SIG-M5 treated with dmso at 0.1 percent for 504 hours (cell line): ENCODE data around the gene EPHA2.
"Not testable (repeated sequence)": the region's sequence is repeated elsewhere in the genome, so short reads cannot be mapped to it uniquely, and the experiment has no call there.

Experiments used
- DNase-seq: peaks from one replicate; lab custom pipeline; 2025; ENCODE audit not compliant: unreplicated experiment; lab: John Stamatoyannopoulos, UW

The EPHA2 gene

DNA sequence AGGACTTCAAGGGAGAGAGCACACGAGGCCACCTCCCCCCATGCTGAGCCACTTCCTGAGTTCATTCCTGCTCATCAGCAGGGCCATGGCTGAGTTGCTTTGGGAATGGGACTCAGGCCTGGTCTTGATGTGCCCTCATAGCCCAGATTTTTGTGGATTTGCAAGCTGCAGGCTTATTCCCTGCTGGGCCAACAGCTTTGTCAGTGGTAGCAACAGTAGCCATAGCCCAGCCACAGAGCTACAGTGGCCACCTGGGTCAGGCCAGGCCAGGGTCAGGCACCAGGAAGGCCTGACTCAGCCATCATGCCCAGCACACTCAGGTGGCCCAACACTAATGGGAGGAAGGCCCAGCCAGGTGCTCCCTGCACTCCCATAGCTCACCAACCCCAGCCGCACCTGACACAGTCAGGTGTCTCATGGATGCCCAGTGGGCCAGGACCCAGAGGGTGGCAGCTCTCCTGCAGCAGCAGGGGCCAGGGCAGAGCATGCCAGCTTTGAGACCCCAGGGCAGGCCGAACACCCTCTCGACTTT is 33.5 kb downstream of the EPHA2 start:
- no peak for DNase-seq

DNA sequence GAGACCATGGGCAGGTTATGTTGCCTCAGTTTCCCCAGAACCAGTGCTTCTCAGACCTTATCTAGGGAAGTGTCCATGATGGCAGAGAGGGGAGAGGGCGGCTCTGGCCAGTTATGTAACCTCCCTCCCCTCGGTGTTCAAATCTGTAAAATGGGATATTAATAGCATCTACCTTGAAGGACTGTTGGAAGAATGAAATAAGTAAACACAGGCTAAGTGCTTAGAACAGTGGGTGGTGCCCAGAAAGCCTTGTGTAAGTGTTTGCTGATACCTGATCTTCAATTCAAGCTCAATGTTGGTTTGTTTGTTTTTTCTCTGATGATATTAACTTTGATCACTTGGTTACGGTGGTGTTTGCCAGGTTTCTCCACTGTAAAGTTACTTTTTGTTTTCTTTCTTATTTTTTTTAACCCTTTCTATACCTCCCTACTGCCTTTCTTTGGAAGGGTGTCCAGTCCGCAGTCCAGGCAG is 34.9 kb downstream of the EPHA2 start:
- DNase-seq: peak; percentile 40

DNA sequence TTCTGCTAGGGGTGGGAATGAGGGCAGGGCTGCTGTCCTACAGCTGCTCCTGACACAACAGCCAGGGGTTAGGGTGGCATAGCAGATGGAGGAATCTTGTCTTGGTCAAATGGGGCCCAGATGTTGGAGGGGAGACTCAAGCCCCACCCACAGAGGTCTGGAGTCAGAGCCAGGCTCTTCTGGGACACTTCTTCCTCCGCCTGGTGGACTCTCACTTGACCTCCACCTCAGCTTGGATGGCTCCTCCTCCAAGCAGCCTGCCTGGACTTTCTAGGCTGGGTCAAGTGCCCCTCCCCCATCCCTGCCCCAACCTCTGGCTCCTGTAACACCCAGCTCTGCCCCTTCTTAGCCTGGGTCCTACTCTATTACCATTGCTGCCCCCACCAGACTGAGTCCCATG is 35.5 kb downstream of the EPHA2 start:
- DNase-seq: no peak

DNA sequence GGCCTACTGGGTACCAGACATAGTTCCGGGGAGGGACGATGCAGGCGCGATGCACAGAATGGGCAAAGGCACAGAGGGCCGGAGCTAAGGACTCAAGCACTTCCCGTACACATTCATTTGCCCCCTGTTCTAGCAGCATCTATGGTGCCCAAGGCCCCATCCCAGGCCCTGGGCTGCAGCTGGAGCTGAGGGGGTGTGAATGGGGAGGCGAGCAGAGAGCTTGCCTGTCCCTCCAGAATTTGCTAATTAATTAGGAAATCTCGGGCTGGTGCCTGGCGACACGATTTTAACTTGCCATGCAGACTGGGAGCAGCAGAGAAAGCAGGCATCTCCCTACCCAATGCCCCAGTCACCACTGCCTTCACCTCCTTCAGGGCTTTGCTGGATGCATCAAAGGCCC is 35.9 kb downstream of the EPHA2 start:
- no peak for DNase-seq

DNA sequence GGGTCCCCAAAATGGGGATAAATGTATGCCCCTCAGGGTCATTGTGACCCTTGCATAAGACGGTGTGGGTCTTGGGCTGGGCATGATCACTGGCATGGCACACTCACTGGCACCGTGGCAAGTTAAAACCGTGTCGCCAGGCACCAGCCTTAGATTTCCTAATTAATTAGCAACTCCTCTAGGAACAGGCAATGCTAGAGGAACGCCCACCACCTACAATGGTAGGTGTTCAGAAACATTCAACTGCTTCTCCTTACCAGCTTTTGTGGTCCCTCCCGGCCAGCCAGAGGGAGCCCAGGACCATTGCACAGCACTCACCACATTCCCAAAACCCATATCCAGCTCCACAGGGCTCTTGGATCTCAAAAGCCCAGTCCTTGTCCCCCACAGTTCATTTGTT is 36.4 kb downstream of the EPHA2 start:
- no peak for DNase-seq

DNA sequence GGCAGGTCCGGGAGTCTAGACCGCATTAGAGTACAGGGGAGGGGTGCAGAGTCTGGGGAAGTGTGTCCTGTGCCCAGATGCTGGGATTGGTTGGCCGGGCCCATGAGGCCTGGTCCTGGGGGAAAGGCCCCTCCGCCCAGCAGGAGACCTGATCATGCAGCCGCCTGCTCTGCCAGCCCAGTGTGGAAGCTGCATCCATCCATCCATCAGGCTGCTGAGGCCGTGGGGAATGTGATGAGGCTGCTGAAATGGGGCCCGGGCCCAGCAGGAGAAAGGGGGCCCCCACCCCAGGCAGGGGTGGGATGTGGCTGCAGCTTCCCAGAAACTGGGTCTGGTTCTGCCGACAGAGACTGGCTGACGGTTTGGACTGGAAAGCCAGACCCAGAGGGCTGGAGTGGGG is 37.2 kb downstream of the EPHA2 start:
- no peak for DNase-seq

DNA sequence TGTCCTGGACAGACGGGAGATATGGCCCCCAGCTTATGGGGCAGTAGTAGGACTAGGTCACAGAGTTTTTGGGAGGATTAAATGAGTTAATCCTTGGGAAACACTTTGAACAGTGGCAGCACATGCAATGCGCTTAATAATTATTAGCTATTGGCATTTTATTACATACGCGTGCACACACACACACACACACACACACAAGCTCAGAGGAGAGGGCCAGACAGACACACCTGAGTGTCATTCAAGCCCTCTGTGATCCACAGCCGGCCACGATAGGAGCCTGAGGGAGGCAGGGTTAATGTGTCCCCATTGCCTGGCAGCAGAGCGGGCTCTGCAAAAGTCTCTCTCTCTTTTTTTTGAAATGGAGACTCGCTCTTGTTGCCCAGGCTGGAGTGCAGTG is 37.9 kb downstream of the EPHA2 start:
- DNase-seq: no peak

DNA sequence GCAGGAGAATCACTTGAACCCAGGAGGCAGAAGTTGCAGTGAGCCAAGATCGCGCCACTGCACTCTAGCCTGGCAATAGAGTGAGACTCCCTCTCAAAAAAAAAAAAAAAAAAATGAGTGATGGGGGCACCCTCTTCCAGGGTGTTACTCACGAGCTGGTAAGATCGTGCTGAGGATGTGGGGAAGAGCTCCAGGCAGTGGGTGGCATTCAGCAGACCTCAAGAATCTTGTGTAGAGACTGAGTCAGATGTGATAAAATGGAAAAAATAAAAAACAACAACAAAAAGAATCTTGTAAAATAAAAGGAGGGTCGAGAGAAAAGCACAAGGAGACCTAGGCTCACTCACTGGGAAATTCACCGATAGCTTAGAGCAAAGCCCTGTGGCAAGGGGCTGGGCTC is 38.5 kb downstream of the EPHA2 start:
- no peak for DNase-seq

DNA sequence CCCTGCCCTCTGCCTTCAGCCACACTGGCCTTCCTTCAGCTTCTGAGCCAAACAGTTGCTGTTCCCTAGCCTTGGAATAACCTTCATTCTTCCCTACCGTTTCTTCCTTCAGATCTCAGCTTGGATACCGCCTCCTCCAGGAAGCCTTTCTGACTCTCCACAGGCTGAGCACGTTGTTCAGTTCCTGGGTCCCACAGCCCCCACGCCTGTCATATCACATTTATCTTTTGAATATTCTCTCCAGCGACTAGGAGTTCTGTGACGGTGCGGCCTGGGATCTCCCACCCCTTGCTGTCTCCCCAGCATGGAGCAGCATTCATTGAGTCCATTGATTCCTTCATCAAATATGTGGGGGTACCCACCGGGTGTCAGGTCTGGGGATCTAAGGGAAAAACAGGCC is 39.2 kb downstream of the EPHA2 start:
- no peak for DNase-seq

DNA sequence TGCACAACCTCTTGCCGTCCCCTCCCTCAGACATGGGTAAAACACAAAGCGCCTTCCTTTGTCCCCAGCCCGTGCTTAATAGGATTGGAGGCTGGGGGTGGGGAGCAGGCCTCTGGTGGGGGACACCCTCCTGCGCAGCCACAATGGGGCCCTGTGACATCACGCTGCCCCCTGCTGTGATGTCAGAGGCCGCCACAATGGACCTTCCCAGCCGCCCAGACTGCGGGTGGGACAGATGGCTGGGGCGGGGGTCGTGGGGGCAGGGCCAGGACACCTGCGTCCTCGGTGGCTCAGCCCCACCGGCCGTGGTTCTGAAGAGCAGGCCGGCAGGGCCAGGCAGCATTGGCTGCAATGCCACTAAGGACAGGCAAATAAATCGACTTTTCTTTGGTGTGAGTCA is 39.9 kb downstream of the EPHA2 start:
- no peak for DNase-seq

DNA sequence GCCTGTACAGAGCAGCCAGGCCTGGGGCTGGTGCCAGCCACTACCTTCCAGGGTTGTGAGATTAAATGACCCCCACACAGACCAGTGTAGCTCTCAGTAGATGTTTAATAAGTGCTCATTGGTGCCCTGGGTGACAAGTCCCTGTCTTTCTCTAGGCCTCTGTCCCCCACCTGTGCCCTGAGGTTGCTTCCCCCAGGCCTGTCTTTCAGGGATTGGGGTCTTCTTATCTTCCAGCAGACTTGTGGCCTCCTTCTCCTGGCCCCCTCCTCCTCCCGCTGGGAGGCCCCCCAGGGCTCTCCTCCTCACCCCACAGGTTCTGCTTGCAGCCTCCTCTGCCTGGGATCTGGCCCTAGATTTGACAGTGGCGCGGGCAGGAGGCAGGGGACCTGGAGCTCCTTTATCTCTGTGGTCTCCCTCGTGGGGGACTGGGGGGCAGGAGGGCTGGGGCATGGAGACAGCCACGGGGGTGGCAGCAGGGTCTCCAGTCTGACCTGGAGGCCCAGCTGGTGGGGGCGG is 40.3 kb downstream of the EPHA2 start:
- DNase-seq: no peak

DNA sequence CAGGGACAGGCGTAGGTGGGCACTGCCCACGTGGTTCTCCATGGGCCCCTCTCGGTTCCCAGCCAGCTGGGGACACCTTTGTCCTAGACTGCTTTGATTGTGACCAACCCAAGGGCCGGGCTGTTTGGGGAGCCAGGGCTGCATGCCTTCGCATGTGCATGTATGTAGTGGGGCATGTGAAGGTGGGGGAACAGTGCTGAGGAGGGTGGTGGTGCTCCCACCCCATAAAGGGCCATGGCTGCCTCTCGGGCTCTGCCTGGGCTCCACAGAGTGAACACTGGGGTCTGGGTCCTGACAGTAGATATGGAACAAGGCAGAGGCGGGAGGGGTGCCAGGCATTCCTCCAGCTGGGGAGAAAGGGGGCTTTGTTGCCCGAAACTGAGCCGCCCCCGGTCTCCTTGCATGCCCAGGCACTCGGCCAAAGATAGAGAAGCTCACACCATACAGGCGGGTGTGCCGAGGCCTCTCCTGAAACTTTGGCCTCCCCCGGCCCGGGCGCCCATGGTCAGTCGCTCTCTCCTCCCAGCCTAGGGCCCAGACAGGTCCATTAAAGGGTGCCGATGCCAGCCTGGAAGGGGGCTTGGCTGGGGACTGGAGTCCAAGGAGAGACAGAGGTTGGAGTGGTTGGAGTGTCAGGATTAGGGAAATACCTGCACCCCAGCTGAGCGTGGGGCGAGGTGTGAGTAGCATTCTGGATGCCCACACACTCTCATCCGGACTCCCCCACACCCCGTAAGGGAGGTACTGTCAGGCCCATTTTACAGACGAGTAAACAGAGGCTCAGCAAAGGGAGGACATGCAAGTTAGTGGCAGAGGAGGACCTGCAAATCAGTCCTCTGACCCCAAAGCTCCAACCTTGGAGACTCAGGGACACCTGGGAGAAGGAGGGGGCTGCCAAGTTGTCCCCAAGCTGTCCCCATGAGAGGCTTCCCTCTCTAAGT is 41.1 kb downstream of the EPHA2 start:
- no peak for DNase-seq

DNA sequence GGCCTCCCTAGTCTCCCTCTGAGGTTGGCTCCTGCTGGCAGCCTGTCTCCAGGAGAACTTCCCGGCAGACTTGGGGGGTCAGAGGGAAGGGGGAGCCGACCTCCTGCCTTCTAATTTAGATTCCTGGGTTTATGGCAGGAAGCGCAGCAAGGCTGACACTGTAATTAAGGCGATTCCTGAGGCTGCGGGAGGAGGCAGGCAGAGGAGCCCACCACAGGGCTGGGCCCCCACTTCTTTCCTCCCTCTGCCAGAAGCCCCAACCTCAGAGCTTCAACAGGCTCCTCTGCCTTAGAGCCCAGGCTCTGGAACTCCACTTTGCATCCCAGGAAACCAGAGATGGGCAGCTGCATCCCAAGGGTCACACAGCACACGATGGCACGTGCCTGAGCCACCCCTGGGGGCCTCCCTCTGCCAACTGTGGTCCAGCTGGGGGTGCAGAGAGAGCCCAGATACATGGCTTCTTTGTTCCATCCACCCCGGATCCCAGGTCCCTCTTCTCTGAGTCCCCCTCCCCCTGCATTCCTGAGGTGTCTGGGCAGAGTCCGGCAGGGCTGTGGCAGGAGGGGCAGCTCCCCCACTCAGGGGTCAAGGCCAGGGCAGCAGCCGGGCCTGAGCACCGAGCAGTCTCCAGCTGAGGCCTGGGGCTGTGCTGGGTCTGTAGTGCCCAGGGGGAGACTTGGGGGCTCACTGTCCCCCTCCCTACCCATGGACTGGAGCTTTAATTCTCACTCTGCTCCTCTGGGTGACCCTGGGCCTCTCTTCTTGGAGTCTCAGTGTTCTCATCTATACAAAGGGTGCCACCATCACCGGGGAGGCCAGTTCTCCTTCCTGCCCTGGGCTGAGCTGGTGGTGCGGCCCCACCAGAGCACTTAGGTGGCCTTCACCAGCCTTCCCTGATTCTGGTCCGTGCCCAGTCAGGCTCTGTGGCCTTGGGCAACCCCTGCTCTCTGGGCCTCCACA is 43.0 kb downstream of the EPHA2 start:
- DNase-seq: no peak

DNA sequence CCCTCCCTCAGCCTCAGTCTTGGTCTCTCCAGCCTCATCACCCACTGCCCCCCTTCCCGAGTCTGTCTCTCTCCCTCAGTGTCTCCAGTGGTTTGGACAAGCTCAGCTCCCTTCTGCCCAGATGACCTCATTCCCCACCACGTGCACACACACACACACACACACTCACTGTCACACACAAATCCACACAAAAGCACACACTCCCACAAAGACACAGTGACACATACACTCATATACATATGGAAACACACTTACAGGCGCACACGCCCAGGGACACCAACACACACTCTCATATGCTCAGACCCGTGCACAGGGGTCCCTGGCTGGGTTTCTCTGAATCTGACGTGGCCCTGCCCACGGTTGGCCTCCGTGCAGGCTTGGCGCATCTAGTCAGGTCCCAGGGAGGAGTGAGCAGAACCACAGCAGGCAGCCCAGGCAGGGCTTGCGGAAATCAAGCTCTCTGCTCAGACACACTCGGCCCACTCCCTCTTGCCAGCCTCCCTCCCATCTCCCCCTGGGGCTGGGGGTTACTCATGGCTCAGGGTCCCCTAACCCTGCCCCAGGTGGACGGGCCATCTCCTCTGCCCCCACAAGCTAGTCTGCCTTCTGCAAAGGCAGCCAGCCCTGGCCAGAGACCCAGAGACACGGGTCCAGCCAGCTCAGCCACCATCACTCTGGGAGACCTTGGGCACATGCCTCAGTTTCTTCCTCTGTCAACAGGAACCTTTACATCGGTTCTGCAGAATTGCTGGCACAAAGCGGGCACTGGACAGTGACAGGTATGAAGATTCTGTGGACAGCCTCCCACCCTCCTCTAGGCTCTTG is 43.9 kb downstream of the EPHA2 start:
- no peak for DNase-seq

DNA sequence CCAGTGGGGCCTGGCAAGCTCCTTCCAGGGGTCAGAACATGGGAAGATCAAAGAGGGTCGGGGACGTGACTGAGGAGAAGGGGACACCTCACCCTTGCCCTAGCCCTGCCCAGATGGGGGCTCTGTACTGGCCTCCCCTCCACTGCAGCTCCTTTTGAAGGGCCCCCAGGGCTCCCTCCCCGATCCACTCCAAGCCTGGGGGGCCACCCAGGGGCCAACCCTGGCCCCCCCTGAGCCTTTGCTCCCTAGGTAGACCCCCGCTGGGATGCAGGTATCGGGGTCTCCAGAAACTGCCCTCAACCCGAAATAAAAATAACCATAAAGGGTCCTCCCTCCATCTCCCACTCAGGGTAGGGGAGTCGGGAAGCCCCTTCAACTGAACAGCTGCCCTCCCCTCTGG is 45.0 kb downstream of the EPHA2 start:
- no peak for DNase-seq

DNA sequence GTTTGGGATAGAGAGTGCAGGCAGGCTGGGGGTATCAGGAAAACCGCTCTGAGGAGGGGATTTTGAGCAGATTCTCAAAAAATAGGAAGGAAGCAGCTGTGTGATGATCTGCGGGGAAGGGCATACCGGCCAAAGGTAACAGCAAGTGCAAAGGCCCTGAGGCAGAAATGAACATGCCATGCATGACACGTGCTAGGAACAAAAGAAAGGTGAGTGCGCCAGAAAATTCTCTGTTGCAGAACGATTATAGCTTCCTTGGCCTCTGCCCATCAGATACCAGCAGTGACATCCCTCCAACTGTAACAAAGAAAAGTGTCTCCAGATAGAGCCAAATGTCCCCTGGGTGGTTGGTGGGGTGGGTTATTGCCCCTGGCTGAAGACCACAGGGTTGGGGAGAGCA is 45.4 kb downstream of the EPHA2 start:
- DNase-seq: no peak

DNA sequence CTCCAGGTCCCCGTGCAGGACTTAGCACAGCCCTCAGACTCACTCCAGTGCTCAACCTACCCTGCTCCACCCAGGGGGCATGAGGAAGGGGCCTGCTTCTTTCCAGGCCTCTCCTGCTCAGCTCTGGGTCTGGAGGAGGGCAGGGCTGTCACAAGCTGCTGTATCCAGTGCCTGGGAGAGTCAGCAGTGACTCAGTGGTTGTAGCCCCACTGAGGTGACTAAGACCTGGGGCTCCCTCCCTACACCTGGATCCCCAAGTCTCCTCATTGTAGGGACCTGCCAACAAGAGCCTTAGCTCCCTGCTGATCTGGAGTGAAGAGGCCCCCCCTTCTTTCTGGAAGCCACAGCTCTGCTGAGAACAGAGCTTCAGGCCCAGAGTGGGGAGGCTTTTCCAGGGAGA is 46.3 kb downstream of the EPHA2 start:
- DNase-seq: no peak

DNA sequence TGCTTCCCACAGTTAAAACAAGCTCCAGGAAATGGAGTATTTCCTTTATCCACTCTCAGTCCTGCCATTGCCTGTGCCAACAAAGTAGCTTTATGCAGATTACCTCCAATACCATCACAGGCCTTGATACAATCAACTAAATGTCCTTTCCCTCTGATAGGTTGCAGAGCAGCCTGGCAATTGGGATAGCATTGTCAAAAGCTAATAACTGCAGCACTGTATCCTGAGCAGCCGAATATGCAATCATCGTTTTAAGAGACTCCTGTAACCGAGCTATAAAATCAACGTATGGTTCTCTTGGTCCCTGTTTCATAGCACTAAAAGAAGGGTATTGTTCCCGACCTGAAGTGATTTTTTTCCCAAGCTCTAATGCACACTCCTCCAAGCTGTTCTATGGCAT is 48.8 kb downstream of the EPHA2 start:
- not testable (repeated sequence) for DNase-seq

DNA sequence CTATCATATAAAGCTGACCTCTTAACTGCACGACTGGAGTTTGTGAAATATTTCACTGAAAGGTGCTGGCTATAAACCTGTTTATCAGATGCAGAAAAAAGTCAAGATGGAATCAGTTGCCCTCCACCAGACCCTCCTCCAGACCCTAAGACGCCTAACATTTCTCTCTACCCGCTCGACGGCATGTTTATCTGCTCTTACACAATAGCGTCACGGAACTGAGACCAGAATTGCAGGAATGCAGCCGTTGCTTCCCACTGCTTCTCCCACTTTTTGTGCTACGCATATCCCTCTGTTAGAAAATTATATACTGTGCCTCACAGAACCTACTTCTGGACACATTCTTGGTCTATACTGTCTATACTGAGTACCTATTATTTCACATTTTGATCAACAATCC is 54.2 kb downstream of the EPHA2 start:
- no peak for DNase-seq

DNA sequence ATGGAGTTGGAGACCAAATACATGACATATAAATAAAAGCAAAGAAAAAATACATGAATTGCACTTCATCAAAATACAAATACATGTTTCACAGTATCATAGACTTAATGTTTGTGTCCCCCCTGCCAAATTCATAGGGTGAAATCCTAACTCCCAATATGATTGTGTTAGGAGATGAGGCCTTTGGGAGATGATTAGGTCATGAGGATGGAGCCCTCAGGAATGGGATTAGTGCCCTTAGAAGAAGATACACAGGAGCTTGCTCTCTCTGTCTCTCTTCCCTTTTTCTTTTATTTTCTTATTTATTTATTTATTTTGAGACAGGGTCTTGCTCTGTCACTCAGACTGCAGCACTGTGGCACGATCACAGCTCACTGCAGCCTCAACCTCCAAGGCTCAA is 56.5 kb downstream of the EPHA2 start:
- DNase-seq: no peak
